ENCODE measurements around the gene RBM33. TPM values are rescaled to one million over a fixed set of nuclear protein-coding genes. Genes with fewer than 3 reads are reported as not detected.

Gene RBM33
- total RNA-seq, 1 experiment from 2014 or later, result 34.4 TPM

GRCh38 chr7:155781433-155781832 is 137.0 kb downstream of the RBM33 start:
- H3K9ac ChIP-seq (ENCODE audit: low read length), result no peak overlapping the region
- no peaks in the 10 kb centered on the region for H3K79me2 ChIP-seq (ENCODE audit: low read length)
- no peak overlapping the region for H3K27ac ChIP-seq (ENCODE audit: low read length)
- H2AFZ ChIP-seq (ENCODE audit: low read length), result no peak overlapping the region
- no peaks in the 10 kb centered on the region for H3K9me3 ChIP-seq (ENCODE audit: low read length)
- H3K27me3 ChIP-seq (ENCODE audit: low read length), result no peaks in the 10 kb centered on the region
- no peak for DNase-seq
- H3K4me2 ChIP-seq (ENCODE audit: low read depth, low read length, poor library complexity, severe bottlenecking), result no peak overlapping the region
- no peaks in the 10 kb centered on the region; the same call in 1 of the 2 replicates for H4K20me1 ChIP-seq (ENCODE audit: insufficient read depth, low read depth, low read length)
- H3K36me3 ChIP-seq (ENCODE audit: insufficient read depth, low read length), result peaks cover 20% of the 10 kb centered on the region
- no peaks in the 10 kb centered on the region for H3K4me1 ChIP-seq (ENCODE audit: low read length)
- no peak overlapping the region for H3K4me3 ChIP-seq (ENCODE audit: low read length)
- no peaks in the 10 kb centered on the region for H3K9me2 ChIP-seq (replicated peaks; ENCODE audit: insufficient read depth, low read length)

GRCh38 chr7:155782466-155782865 is 138.0 kb downstream of the RBM33 start:
- H3K9me2 ChIP-seq (replicated peaks; ENCODE audit: insufficient read depth, low read length), result no peaks in the 10 kb centered on the region
- no peak overlapping the region for H3K4me2 ChIP-seq (ENCODE audit: low read depth, low read length, poor library complexity, severe bottlenecking)
- H3K27ac ChIP-seq (ENCODE audit: low read length), result no peak overlapping the region
- no peaks in the 10 kb centered on the region; the same call in 1 of the 2 replicates for H4K20me1 ChIP-seq (ENCODE audit: insufficient read depth, low read depth, low read length)
- H3K9me3 ChIP-seq (ENCODE audit: low read length), result no peaks in the 10 kb centered on the region
- H2AFZ ChIP-seq (ENCODE audit: low read length), result no peak overlapping the region
- H3K4me1 ChIP-seq (ENCODE audit: low read length), result no peaks in the 10 kb centered on the region
- H3K9ac ChIP-seq (ENCODE audit: low read length), result no peak overlapping the region
- H3K27me3 ChIP-seq (ENCODE audit: low read length), result no peaks in the 10 kb centered on the region
- no peak for DNase-seq
- H3K79me2 ChIP-seq (ENCODE audit: low read length), result no peaks in the 10 kb centered on the region
- H3K4me3 ChIP-seq (ENCODE audit: low read length), result no peak overlapping the region
- peaks cover 20% of the 10 kb centered on the region for H3K36me3 ChIP-seq (ENCODE audit: insufficient read depth, low read length)

- no peak overlapping the region for H3K27ac ChIP-seq (ENCODE audit: low read length)
- no peaks in the 10 kb centered on the region for H3K4me1 ChIP-seq (ENCODE audit: low read length)
- H3K79me2 ChIP-seq (ENCODE audit: low read length), result no peaks in the 10 kb centered on the region
- H3K4me3 ChIP-seq (ENCODE audit: low read length), result no peak overlapping the region
- no peak overlapping the region for H3K9ac ChIP-seq (ENCODE audit: low read length)
- peaks cover 11% of the 10 kb centered on the region for H3K36me3 ChIP-seq (ENCODE audit: insufficient read depth, low read length)
- H2AFZ ChIP-seq (ENCODE audit: low read length), result no peak overlapping the region
- no peaks in the 10 kb centered on the region for H4K20me1 ChIP-seq (ENCODE audit: insufficient read depth, low read depth, low read length)
- no peak for DNase-seq
- H3K27me3 ChIP-seq (ENCODE audit: low read length), result no peaks in the 10 kb centered on the region
- H3K9me3 ChIP-seq (ENCODE audit: low read length), result no peaks in the 10 kb centered on the region
- no peaks in the 10 kb centered on the region for H3K9me2 ChIP-seq (replicated peaks; ENCODE audit: insufficient read depth, low read length)
- no peak overlapping the region for H3K4me2 ChIP-seq (ENCODE audit: low read depth, low read length, poor library complexity, severe bottlenecking)
These were observed 141.1 kb downstream of the RBM33 start for GRCh38 chr7:155785536-155785935.

GRCh38 chr7:155786491-155786890 is 142.0 kb downstream of the RBM33 start:
- no peak for DNase-seq
- H2AFZ ChIP-seq (ENCODE audit: low read length), result no peak overlapping the region
- H3K9ac ChIP-seq (ENCODE audit: low read length), result no peak overlapping the region
- H3K9me2 ChIP-seq (replicated peaks; ENCODE audit: insufficient read depth, low read length), result no peaks in the 10 kb centered on the region
- H3K4me2 ChIP-seq (ENCODE audit: low read depth, low read length, poor library complexity, severe bottlenecking), result no peak overlapping the region
- H3K9me3 ChIP-seq (ENCODE audit: low read length), result no peaks in the 10 kb centered on the region
- H3K4me3 ChIP-seq (ENCODE audit: low read length), result no peak overlapping the region
- H3K27ac ChIP-seq (ENCODE audit: low read length), result no peak overlapping the region
- H3K36me3 ChIP-seq (ENCODE audit: insufficient read depth, low read length), result peaks cover 7% of the 10 kb centered on the region
- no peaks in the 10 kb centered on the region for H3K79me2 ChIP-seq (ENCODE audit: low read length)
- H3K27me3 ChIP-seq (ENCODE audit: low read length), result no peaks in the 10 kb centered on the region
- no peaks in the 10 kb centered on the region for H3K4me1 ChIP-seq (ENCODE audit: low read length)
- no peaks in the 10 kb centered on the region for H4K20me1 ChIP-seq (ENCODE audit: insufficient read depth, low read depth, low read length)

- no peaks in the 10 kb centered on the region for H3K27me3 ChIP-seq (ENCODE audit: low read length)
- H3K27ac ChIP-seq (ENCODE audit: low read length), result no peak overlapping the region
- H3K79me2 ChIP-seq (ENCODE audit: low read length), result no peaks in the 10 kb centered on the region
- H3K4me3 ChIP-seq (ENCODE audit: low read length), result no peak overlapping the region
- H3K9me2 ChIP-seq (replicated peaks; ENCODE audit: insufficient read depth, low read length), result no peaks in the 10 kb centered on the region
- H3K4me2 ChIP-seq (ENCODE audit: low read depth, low read length, poor library complexity, severe bottlenecking), result no peak overlapping the region
- no peaks in the 10 kb centered on the region for H3K9me3 ChIP-seq (ENCODE audit: low read length)
- no peaks in the 10 kb centered on the region for H4K20me1 ChIP-seq (ENCODE audit: insufficient read depth, low read depth, low read length)
- no peak overlapping the region for H2AFZ ChIP-seq (ENCODE audit: low read length)
- no peak overlapping the region for H3K9ac ChIP-seq (ENCODE audit: low read length)
- H3K36me3 ChIP-seq (ENCODE audit: insufficient read depth, low read length), result peaks cover 7% of the 10 kb centered on the region; the same call in 1 of the 2 replicates
- DNase-seq, result no peak
- no peaks in the 10 kb centered on the region for H3K4me1 ChIP-seq (ENCODE audit: low read length)
These were observed 142.8 kb downstream of the RBM33 start for GRCh38 chr7:155787171-155787851.

GRCh38 chr7:155788616-155789000 is 144.1 kb downstream of the RBM33 start:
- no peaks in the 10 kb centered on the region for H4K20me1 ChIP-seq (ENCODE audit: insufficient read depth, low read depth, low read length)
- H3K27me3 ChIP-seq (ENCODE audit: low read length), result no peaks in the 10 kb centered on the region
- peaks cover 2% of the 10 kb centered on the region; the same call in 1 of the 2 replicates for H3K36me3 ChIP-seq (ENCODE audit: insufficient read depth, low read length)
- no peaks in the 10 kb centered on the region for H3K9me2 ChIP-seq (replicated peaks; ENCODE audit: insufficient read depth, low read length)
- no peaks in the 10 kb centered on the region for H3K79me2 ChIP-seq (ENCODE audit: low read length)
- H3K9ac ChIP-seq (ENCODE audit: low read length), result no peak overlapping the region
- no peak overlapping the region for H2AFZ ChIP-seq (ENCODE audit: low read length)
- no peaks in the 10 kb centered on the region for H3K9me3 ChIP-seq (ENCODE audit: low read length)
- no peak for DNase-seq
- no peak overlapping the region for H3K27ac ChIP-seq (ENCODE audit: low read length)
- no peak overlapping the region for H3K4me3 ChIP-seq (ENCODE audit: low read length)
- H3K4me1 ChIP-seq (ENCODE audit: low read length), result no peaks in the 10 kb centered on the region; the same call in 1 of the 2 replicates
- no peak overlapping the region for H3K4me2 ChIP-seq (ENCODE audit: low read depth, low read length, poor library complexity, severe bottlenecking)

- H3K4me2 ChIP-seq (ENCODE audit: low read depth, low read length, poor library complexity, severe bottlenecking), result no peak overlapping the region
- no peak overlapping the region for H2AFZ ChIP-seq (ENCODE audit: low read length)
- no peak overlapping the region for H3K9ac ChIP-seq (ENCODE audit: low read length)
- no peaks in the 10 kb centered on the region for H3K9me3 ChIP-seq (ENCODE audit: low read length)
- H3K79me2 ChIP-seq (ENCODE audit: low read length), result no peaks in the 10 kb centered on the region
- no peak overlapping the region for H3K27ac ChIP-seq (ENCODE audit: low read length)
- no peaks in the 10 kb centered on the region for H3K36me3 ChIP-seq (ENCODE audit: insufficient read depth, low read length)
- no peaks in the 10 kb centered on the region for H4K20me1 ChIP-seq (ENCODE audit: insufficient read depth, low read depth, low read length)
- H3K9me2 ChIP-seq (replicated peaks; ENCODE audit: insufficient read depth, low read length), result no peaks in the 10 kb centered on the region
- DNase-seq, result no peak
- peaks cover 5% of the 10 kb centered on the region; the same call in 1 of the 2 replicates for H3K4me1 ChIP-seq (ENCODE audit: low read length)
- no peaks in the 10 kb centered on the region for H3K27me3 ChIP-seq (ENCODE audit: low read length)
- H3K4me3 ChIP-seq (ENCODE audit: low read length), result no peak overlapping the region
These were observed 144.7 kb downstream of the RBM33 start for GRCh38 chr7:155789001-155789725.

GRCh38 chr7:155790666-155791065 is 146.2 kb downstream of the RBM33 start:
- Histone ChIP-seq H3K79me2 (ENCODE audit: low read length) (no peaks in the 10 kb centered on the region), H3K9me3 (ENCODE audit: low read length) (no peaks in the 10 kb centered on the region), H3K27ac (ENCODE audit: low read length) (no peak overlapping the region), H3K9ac (ENCODE audit: low read length) (no peak overlapping the region), H4K20me1 (ENCODE audit: insufficient read depth, low read depth, low read length) (no peaks in the 10 kb centered on the region), H2AFZ (ENCODE audit: low read length) (no peak overlapping the region), H3K36me3 (ENCODE audit: insufficient read depth, low read length) (no peaks in the 10 kb centered on the region), H3K27me3 (ENCODE audit: low read length) (no peaks in the 10 kb centered on the region), H3K9me2 (replicated peaks; ENCODE audit: insufficient read depth, low read length) (no peaks in the 10 kb centered on the region), H3K4me3 (ENCODE audit: low read length) (no peak overlapping the region), H3K4me2 (ENCODE audit: low read depth, low read length, poor library complexity, severe bottlenecking) (no peak overlapping the region), H3K4me1 (ENCODE audit: low read length) (peaks cover 5% of the 10 kb centered on the region; the same call in 1 of the 2 replicates)
- DNase-seq, result no peak
